ENCODE measurements around the gene PHKA2.

Gene PHKA2

GRCh38 chrX:18890049-18890381, 93.9 kb downstream of the PHKA2 start:
- no peak for DNase-seq (ENCODE audit: low read depth)

- DNase-seq (ENCODE audit: low read depth): no peak
Observed at GRCh38 chrX:18889346-18890048, 94.4 kb downstream of the PHKA2 start.

DNA sequence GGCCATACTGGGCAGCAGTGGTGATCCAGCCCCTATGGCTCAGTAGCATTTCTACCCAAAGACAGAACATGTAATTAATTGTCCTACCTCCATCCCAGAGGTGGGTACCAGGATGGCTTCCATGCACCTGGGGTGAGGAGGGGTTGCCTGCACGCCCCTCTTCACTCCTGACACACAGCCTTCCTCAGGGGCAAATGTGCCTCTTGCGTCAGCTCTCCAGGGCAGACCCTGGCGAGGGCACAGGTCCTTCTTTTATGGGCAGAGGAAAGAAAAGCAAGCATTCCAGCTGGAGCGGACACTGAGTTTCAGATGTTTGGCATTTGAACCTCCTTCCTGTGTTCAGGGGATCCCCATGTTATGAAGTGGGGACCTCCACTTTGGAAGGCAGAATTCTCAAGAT, 95.6 kb downstream of the PHKA2 start:
- DNase-seq (ENCODE audit: low read depth): no peak

- no peak for DNase-seq (ENCODE audit: low read depth)
Observed at GRCh38 chrX:18887825-18888212, 96.1 kb downstream of the PHKA2 start.

GRCh38 chrX:18887177-18887824, 96.6 kb downstream of the PHKA2 start:
- DNase-seq (ENCODE audit: low read depth): no peak

- DNase-seq (ENCODE audit: low read depth): peak; percentile 31
Observed at GRCh38 chrX:18886344-18887161, 97.4 kb downstream of the PHKA2 start.

- no peak for DNase-seq (ENCODE audit: low read depth)
Observed at GRCh38 chrX:18886005-18886343, 97.9 kb downstream of the PHKA2 start.

DNA sequence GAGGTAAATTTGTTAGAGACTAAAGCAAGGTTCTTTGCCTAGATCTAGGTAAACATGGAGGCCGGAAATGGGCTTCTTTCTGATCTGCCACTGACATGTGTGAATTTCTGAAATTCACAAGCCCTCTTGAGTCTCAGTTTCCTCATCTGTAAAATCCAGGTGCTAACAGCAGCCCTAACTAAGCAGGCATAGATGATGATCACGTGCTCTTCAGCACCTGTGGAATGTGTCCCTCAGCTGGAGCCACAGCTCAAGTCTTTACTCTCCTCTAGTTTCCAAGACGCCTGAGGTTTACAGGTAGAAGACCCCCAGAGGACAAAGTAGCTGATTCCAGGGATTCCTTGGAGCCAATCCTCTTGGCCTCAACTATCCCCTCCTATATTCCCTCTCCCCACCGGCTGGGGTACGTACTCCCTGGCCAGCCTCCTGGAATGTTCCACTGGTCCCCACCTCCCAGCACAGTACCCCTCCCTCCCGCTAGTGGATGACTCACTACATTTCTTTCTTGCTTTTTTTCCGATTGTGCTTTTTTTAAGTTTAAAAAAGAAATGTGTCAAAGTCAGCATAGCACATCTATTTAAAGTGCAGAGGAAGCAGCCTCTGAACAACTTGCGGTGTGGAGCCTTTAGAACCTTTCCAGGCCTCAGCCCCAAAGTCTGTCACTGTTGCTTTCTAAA, 98.4 kb downstream of the PHKA2 start:
- DNase-seq (ENCODE audit: low read depth): no peak

- DNase-seq (ENCODE audit: low read depth): no peak
Observed at GRCh38 chrX:18884916-18885315, 99.0 kb downstream of the PHKA2 start.

DNA sequence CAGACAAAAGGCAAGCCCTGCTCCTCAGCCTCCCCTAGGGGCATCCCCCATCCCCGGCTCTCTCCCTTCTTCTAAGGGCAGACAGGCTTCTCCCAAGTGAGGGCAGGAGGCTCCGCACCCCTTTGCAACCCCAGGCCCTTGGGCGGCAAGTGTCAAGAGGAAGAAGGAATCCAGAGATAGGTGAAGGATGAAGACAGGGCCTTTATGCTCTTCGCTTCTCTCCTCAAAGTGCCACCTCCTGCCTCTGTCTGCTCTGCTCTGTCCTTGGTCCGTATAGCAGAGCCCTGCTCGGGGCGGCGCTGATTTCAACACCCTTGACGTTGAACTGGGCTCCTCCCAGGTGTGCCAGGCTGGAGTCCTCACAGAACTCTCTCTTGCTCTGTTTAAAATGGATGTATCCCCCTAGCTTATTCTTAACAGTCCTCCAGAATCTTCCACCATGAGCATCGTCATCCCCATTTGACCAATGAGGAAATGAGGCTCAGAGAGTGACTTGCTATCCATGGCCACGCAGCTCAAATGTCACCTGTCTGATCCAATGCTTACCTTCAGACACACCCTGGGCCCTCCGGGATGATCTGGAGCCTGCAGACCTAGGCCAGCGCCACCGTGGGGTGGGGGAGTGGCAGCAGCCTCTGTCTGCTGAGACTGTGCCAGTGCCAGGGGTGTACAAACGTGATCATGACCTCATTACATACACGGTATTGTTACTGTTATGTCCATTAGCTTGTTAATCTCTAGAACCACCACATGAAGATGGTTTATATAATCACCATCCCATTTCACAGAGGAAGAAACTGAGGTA, 99.8 kb downstream of the PHKA2 start:
- no peak for DNase-seq (ENCODE audit: low read depth)

GRCh38 chrX:18883234-18883960, 100.5 kb downstream of the PHKA2 start:
- no peak for DNase-seq (ENCODE audit: low read depth)

DNA sequence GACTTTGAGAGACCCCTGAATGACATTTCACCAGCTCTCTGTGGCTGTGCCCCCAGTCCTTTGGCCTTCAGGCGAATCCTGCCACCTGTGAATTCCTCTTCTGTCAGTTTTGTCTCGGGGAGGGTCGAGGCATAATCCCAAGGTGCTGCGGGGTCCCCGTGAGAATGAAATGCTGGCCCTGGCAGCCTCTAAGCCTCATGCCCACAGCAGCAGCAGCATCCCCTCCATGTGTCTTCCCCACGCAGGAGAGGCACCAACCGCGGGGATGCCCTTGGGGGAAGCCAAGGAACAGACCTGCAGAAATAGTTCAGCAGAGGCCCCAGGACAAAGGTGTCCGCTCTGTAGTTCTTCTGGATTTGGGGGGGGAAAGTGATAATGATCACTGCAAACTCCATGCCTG, 104.8 kb downstream of the PHKA2 start:
- no peak for DNase-seq (ENCODE audit: low read depth)

GRCh38 chrX:18877469-18877868, 106.4 kb downstream of the PHKA2 start:
- no peak for DNase-seq (ENCODE audit: low read depth)

GRCh38 chrX:18875256-18875878, 108.5 kb downstream of the PHKA2 start:
- DNase-seq (ENCODE audit: low read depth): no peak

DNA sequence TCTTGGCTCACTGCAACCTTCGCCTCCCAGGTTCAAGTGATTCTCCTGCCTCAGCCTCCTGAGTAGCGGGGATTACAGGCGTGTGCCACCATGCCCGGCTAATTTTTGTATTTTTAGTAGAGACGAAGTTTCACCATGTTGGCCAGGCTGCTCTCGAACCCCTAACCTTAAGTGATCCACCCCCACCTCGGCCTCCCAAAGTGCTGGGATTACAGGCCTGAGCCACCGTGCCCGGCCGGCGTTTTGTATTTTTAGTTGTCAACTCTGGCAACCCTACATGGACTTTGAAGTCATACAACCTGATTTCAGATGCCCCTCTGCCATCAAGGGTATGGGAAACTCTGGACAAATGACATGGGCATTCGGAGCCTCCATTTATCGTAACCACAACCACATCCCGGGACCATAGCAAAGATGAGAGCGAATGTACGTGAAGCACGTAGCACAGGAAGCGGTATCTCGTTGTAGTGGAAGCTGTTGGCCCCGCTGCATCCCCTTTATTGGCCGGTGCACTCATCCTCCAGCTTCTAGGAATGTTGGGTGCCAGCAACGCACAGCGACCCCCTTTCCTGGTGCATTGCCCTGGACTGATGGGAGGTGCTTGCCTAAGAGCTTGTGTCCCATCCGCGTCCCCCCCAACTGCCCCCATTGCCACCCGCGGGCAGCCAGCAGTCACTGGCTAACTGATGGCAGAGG, 109.2 kb downstream of the PHKA2 start:
- DNase-seq (ENCODE audit: low read depth): no peak

DNA sequence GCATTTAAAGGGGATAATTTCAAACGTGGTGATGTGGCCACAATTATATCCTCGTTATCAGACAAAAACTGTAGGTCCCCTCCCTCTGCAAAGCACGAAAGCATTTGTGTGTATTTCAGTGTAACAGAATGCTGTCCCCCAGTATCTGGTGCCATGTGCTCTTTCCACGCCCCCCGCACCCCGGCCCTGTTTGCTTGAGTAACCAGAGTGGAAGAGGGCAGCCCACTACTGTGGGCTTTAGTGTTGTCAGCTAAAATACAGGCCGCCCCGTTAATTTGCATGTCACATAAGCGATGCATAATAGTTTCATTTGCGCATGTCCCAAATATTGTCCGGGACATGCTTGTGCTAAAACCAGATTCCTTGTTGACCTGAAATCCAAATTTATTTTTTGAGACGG, 110.1 kb downstream of the PHKA2 start:
- DNase-seq (ENCODE audit: low read depth): no peak

DNA sequence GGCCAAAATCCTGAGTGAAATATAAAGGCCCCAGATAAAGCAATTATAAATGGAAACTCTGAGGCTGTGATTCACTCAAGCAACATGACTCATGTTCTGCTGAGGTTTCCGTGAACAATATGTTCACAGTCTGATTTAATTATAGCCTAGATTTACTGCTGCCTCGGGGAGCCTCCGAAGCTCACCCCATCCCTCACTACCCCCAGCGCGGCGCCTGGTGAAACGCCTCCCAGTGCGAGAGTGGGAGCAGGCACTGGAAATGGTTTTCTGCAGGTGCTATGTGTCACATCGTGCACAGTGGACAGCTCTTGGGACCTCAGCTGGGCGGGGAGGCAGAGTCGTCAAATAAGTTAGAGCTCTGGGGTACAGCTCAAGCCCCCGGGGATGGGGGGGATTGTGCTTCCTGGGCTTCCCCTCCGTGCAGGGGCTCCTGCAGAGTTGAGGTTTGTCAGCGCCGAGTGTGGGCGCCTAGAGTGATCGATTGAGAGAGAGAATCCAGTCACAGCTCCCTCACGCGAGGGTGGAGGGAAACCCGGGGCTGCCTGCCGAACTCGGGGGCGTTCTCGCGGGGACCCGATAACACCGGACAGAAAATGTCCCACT, 110.6 kb downstream of the PHKA2 start:
- no peak for DNase-seq (ENCODE audit: low read depth)

DNA sequence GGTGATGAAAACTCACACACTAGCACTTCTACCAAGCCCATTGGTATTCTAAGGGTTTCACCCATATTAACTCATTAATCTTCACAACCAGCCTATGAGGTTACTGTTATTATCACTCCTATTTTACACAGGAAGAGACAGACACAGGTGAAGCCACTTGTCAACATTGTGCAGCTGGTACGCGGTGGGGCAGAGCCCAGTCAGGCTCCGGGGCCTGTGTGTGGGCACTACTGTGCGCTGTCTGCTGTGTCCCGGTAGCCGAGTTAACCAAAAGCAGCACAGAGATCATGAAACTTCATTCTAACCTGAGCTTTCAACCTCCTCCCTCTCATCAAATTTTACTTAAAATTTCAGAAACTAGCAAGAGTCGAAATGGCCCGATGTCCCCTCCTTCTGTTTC, 111.3 kb downstream of the PHKA2 start:
- no peak for DNase-seq (ENCODE audit: low read depth)

- DNase-seq (ENCODE audit: low read depth): no peak
Observed at GRCh38 chrX:18871970-18872369, 111.9 kb downstream of the PHKA2 start.
